ENCODE results near the gene NUP210L. TPM values are rescaled to one million over a fixed set of nuclear protein-coding genes. Genes with fewer than 3 reads are reported as not detected.
"Not testable (repeated sequence)": the region's sequence is repeated elsewhere in the genome, so short reads cannot be mapped to it uniquely, and the experiment has no call there.

Gene NUP210L
- total and polyA plus RNA-seq, 3 donors from 2014 or later, result 23.0 to 77.2 (median 24.4) TPM

- Histone ChIP-seq H3K27ac (no peak overlapping the region), H3K4me1 (no peaks in the 10 kb centered on the region), H3K9me3 (no peaks in the 10 kb centered on the region), H3K4me3 (no peak overlapping the region), H3K36me3 (ENCODE audit: low read depth, missing control alignments) (no peaks in the 10 kb centered on the region), H3K27me3 (no peaks in the 10 kb centered on the region)
- TF ChIP-seq CTCF (IDR thresholded peaks at IDR 0.05), result no peak
- no peak for TF ChIP-seq POLR2A (IDR thresholded peaks at IDR 0.05)
- WGBS, 2 donors, result 53 to 59% methylated on average over 6 of the region's 6 CpGs
- intact Hi-C loops (cut with DNase I; ENCODE audit: low total_unique reads), result no loop called here
- DNase-seq, result no peak
Measured at GRCh38 chr1:154081386-154082126, 73.3 kb downstream of the NUP210L start.

GRCh38 chr1:154076413-154076812 lies 78.5 kb downstream of the NUP210L start:
- no peaks in the 10 kb centered on the region for H3K27me3 ChIP-seq
- H3K27ac ChIP-seq, result no peak overlapping the region
- intact Hi-C loops (cut with DNase I; ENCODE audit: low total_unique reads), result no loop called here
- DNase-seq, result no peak
- no peak overlapping the region for H3K4me3 ChIP-seq
- WGBS, 2 donors, result 88 to 89% methylated on average over 2 of the region's 2 CpGs
- H3K36me3 ChIP-seq (ENCODE audit: low read depth, missing control alignments), result no peaks in the 10 kb centered on the region
- H3K4me1 ChIP-seq, result no peaks in the 10 kb centered on the region
- TF ChIP-seq CTCF (IDR thresholded peaks at IDR 0.05) (no peak), POLR2A (IDR thresholded peaks at IDR 0.05) (no peak)
- no peaks in the 10 kb centered on the region for H3K9me3 ChIP-seq

GRCh38 chr1:154075746-154076145 lies 79.1 kb downstream of the NUP210L start:
- H3K27me3 ChIP-seq, result no peaks in the 10 kb centered on the region
- no peak for DNase-seq
- no peak overlapping the region for H3K4me3 ChIP-seq
- no peak overlapping the region for H3K27ac ChIP-seq
- TF ChIP-seq CTCF (IDR thresholded peaks at IDR 0.05) (no peak), POLR2A (IDR thresholded peaks at IDR 0.05) (no peak)
- no peaks in the 10 kb centered on the region for H3K36me3 ChIP-seq (ENCODE audit: low read depth, missing control alignments)
- H3K4me1 ChIP-seq, result no peaks in the 10 kb centered on the region
- intact Hi-C loops (cut with DNase I; ENCODE audit: low total_unique reads), result no loop called here
- WGBS, 2 donors, result 87 to 91% methylated on average over 2 of the region's 2 CpGs
- no peaks in the 10 kb centered on the region for H3K9me3 ChIP-seq

- TF ChIP-seq CTCF (IDR thresholded peaks at IDR 0.05) (no peak), POLR2A (IDR thresholded peaks at IDR 0.05) (no peak)
- Histone ChIP-seq H3K36me3 (ENCODE audit: low read depth, missing control alignments) (no peaks in the 10 kb centered on the region), H3K27me3 (no peaks in the 10 kb centered on the region), H3K9me3 (no peaks in the 10 kb centered on the region), H3K27ac (no peak overlapping the region), H3K4me3 (no peak overlapping the region), H3K4me1 (no peaks in the 10 kb centered on the region)
- DNase-seq, result no peak
- intact Hi-C loops (cut with DNase I; ENCODE audit: low total_unique reads), result no loop called here
- WGBS, 2 donors, result 57 to 84% methylated on average over 1 of the region's 1 CpG
Measured at GRCh38 chr1:154062309-154062708, 92.6 kb downstream of the NUP210L start.

- H3K4me3 ChIP-seq; H3K27me3 ChIP-seq; intact Hi-C loops (cut with DNase I; ENCODE audit: low total_unique reads); H3K27ac ChIP-seq; H3K9me3 ChIP-seq; H3K36me3 ChIP-seq (ENCODE audit: low read depth, missing control alignments); DNase-seq; H3K4me1 ChIP-seq: not testable (repeated sequence)
- WGBS, 2 donors, result 28 to 60% methylated on average over 4 of the region's 4 CpGs
Measured at GRCh38 chr1:154047436-154047835, 107.4 kb downstream of the NUP210L start.

GRCh38 chr1:154033697-154034096 lies 121.2 kb downstream of the NUP210L start:
- H3K4me1 ChIP-seq; H3K36me3 ChIP-seq (ENCODE audit: low read depth, missing control alignments); H3K27ac ChIP-seq; H3K27me3 ChIP-seq; H3K9me3 ChIP-seq; DNase-seq; intact Hi-C loops (cut with DNase I; ENCODE audit: low total_unique reads); H3K4me3 ChIP-seq: not testable (repeated sequence)
- WGBS, 2 donors, result 97 to 100% methylated on average over 1 of the region's 1 CpG
